Measurements from ENCODE around the gene TBC1D9B. TPM values are rescaled to one million over a fixed set of nuclear protein-coding genes. Genes with fewer than 3 reads are reported as not detected.

The TBC1D9B gene
- total and polyA plus RNA-seq, 2 of the 13 experiments (the other 11 are each of a cell fraction or from before 2014, with no cell fraction given), result 35.0 to 50.0 TPM

DNA sequence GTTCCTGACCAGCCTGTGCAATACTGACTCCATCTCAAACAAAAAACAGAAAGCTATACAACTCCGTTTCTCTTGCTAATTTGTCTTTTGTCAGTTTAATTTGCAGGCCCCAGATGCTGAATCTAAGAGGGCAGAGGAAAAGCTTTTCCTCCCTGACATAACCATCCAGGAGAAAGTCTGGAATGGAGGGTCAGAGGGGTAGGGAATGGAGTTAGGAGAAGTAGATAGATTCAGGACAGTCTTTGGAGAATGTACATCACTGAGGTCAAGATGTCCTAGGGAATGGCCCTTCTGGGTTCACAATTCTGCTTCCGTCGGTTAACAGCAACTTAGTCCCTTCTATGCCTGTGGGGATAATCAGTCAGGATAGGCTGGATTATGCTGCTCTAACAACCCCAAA lies 93.6 kb downstream of the TBC1D9B start:
- Histone ChIP-seq H3K79me2 (ENCODE audit: insufficient read depth, low read length) (peaks cover 2% of the 10 kb centered on the region), H3K27ac (ENCODE audit: extremely low read length, insufficient read depth, low read length) (no peak overlapping the region), H2AFZ (ENCODE audit: low read length) (no peak overlapping the region), H3K9me3 (ENCODE audit: low read length) (no peaks in the 10 kb centered on the region), H4K20me1 (ENCODE audit: insufficient read depth, low read length) (no peaks in the 10 kb centered on the region), H3K27me3 (ENCODE audit: control insufficient read depth in 1 of 2, insufficient read depth in 2 of 2, low read length in 2 of 2) (no peaks in the 10 kb centered on the region), H3K4me1 (ENCODE audit: insufficient read depth, low read length) (peaks cover 15% of the 10 kb centered on the region), H3K4me3 (replicated peaks in 1 of 3; ENCODE audit: insufficient read depth in 1 of 3, low read depth in 2 of 3, low read length in 3 of 3) (no peak overlapping the region), H3K4me2 (ENCODE audit: low read depth, low read length) (no peak overlapping the region), H3K9ac (ENCODE audit: insufficient read depth, low read depth, low read length) (no peak overlapping the region), H3K36me3 (replicated peaks in 1 of 2; ENCODE audit: control insufficient read depth in 1 of 2, insufficient read depth in 2 of 2, low read length in 2 of 2) (peaks cover 11 to 19% of the 10 kb centered on the region in 2 experiments; a peak in 4 of 5 replicates)
- CTCF ChIA-PET (ENCODE audit: low intra/inter-chr PET ratio, low total read pairs), result no interaction called here
- POLR2A ChIA-PET, result no interaction called here
- in situ Hi-C loops (cut with HindIII; ENCODE audit: extremely low pct_ligation_motif_present, low pct_unique_long_range_greater_than_20kb), result no loop called here
- FAIRE-seq, result no peak
- intact Hi-C loops (cut with micrococcal nuclease; ENCODE audit: unreplicated experiment), result no loop called here
- TSS peak; percentile 16 for BruUV-seq (replicated peaks)
- no peak for DNase-seq (ENCODE audit: low spot score)
- TF ChIP-seq SMC3 (IDR thresholded peaks at IDR 0.05; ENCODE audit: low read length), result no peak
- TF ChIP-seq KMT2B (CRISPR knock-in tag; IDR thresholded peaks at IDR 0.05), result no peak
- TF ChIP-seq, protein P1, sequence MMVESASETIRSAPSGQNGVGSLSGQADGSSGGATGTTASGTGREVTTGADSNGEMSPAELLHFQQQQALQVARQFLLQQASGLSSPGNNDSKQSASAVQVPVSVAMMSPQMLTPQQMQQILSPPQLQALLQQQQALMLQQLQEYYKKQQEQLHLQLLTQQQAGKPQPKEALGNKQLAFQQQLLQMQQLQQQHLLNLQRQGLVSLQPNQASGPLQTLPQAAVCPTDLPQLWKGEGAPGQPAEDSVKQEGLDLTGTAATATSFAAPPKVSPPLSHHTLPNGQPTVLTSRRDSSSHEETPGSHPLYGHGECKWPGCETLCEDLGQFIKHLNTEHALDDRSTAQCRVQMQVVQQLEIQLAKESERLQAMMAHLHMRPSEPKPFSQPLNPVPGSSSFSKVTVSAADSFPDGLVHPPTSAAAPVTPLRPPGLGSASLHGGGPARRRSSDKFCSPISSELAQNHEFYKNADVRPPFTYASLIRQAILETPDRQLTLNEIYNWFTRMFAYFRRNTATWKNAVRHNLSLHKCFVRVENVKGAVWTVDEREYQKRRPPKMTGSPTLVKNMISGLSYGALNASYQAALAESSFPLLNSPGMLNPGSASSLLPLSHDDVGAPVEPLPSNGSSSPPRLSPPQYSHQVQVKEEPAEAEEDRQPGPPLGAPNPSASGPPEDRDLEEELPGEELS (CRISPR knock-in tag; IDR thresholded peaks at IDR 0.05), result no peak
- no peak for TF ChIP-seq LCORL (IDR thresholded peaks at IDR 0.05)
- TF ChIP-seq LCORL (CRISPR knock-in tag; IDR thresholded peaks at IDR 0.05), result no peak
- no peak for TF ChIP-seq TAF15 (IDR thresholded peaks at IDR 0.05; ENCODE audit: low read depth, low read length, poor library complexity, severe bottlenecking)
- no peak for TF ChIP-seq KLF12 (CRISPR knock-in tag; IDR thresholded peaks at IDR 0.05; ENCODE audit: borderline replicate concordance)
- TF ChIP-seq TAF1 (CRISPR knock-in tag; IDR thresholded peaks at IDR 0.05), result no peak
- TF ChIP-seq SOX13 (IDR thresholded peaks at IDR 0.05), result no peak
- TF ChIP-seq SOX13 (CRISPR knock-in tag; conservative IDR thresholded peaks at IDR 0.05 in 1 of 2, IDR thresholded peaks at IDR 0.05 in 1 of 2), result no peak
- no peak for TF ChIP-seq NCOA2 (CRISPR knock-in tag; IDR thresholded peaks at IDR 0.05)
- TF ChIP-seq ZNF207 (IDR thresholded peaks at IDR 0.05; ENCODE audit: borderline replicate concordance), result no peak
- TF ChIP-seq, protein P2, sequence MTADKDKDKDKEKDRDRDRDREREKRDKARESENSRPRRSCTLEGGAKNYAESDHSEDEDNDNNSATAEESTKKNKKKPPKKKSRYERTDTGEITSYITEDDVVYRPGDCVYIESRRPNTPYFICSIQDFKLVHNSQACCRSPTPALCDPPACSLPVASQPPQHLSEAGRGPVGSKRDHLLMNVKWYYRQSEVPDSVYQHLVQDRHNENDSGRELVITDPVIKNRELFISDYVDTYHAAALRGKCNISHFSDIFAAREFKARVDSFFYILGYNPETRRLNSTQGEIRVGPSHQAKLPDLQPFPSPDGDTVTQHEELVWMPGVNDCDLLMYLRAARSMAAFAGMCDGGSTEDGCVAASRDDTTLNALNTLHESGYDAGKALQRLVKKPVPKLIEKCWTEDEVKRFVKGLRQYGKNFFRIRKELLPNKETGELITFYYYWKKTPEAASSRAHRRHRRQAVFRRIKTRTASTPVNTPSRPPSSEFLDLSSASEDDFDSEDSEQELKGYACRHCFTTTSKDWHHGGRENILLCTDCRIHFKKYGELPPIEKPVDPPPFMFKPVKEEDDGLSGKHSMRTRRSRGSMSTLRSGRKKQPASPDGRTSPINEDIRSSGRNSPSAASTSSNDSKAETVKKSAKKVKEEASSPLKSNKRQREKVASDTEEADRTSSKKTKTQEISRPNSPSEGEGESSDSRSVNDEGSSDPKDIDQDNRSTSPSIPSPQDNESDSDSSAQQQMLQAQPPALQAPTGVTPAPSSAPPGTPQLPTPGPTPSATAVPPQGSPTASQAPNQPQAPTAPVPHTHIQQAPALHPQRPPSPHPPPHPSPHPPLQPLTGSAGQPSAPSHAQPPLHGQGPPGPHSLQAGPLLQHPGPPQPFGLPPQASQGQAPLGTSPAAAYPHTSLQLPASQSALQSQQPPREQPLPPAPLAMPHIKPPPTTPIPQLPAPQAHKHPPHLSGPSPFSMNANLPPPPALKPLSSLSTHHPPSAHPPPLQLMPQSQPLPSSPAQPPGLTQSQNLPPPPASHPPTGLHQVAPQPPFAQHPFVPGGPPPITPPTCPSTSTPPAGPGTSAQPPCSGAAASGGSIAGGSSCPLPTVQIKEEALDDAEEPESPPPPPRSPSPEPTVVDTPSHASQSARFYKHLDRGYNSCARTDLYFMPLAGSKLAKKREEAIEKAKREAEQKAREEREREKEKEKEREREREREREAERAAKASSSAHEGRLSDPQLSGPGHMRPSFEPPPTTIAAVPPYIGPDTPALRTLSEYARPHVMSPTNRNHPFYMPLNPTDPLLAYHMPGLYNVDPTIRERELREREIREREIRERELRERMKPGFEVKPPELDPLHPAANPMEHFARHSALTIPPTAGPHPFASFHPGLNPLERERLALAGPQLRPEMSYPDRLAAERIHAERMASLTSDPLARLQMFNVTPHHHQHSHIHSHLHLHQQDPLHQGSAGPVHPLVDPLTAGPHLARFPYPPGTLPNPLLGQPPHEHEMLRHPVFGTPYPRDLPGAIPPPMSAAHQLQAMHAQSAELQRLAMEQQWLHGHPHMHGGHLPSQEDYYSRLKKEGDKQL (CRISPR knock-in tag; IDR thresholded peaks at IDR 0.05; ENCODE audit: low read depth), result no peak
- no peak for TF ChIP-seq TRIM24 (CRISPR knock-in tag; IDR thresholded peaks at IDR 0.05)
- TF ChIP-seq, protein P3, sequence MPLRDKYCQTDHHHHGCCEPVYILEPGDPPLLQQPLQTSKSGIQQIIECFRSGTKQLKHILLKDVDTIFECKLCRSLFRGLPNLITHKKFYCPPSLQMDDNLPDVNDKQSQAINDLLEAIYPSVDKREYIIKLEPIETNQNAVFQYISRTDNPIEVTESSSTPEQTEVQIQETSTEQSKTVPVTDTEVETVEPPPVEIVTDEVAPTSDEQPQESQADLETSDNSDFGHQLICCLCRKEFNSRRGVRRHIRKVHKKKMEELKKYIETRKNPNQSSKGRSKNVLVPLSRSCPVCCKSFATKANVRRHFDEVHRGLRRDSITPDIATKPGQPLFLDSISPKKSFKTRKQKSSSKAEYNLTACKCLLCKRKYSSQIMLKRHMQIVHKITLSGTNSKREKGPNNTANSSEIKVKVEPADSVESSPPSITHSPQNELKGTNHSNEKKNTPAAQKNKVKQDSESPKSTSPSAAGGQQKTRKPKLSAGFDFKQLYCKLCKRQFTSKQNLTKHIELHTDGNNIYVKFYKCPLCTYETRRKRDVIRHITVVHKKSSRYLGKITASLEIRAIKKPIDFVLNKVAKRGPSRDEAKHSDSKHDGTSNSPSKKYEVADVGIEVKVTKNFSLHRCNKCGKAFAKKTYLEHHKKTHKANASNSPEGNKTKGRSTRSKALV (CRISPR knock-in tag; IDR thresholded peaks at IDR 0.05), result no peak
- 87% methylated on average over 3 of the region's 3 CpGs for WGBS (ENCODE audit: low lambda C conversion rate)
- ATAC-seq, result no peak

Measured in HepG2 (cell line).